ENCODE data around the gene S100A16.

S100A16 gene

GRCh38 chr1:153635872-153636271 lies 22.9 kb upstream of the S100A16 start:
- no peak for DNase-seq

DNA sequence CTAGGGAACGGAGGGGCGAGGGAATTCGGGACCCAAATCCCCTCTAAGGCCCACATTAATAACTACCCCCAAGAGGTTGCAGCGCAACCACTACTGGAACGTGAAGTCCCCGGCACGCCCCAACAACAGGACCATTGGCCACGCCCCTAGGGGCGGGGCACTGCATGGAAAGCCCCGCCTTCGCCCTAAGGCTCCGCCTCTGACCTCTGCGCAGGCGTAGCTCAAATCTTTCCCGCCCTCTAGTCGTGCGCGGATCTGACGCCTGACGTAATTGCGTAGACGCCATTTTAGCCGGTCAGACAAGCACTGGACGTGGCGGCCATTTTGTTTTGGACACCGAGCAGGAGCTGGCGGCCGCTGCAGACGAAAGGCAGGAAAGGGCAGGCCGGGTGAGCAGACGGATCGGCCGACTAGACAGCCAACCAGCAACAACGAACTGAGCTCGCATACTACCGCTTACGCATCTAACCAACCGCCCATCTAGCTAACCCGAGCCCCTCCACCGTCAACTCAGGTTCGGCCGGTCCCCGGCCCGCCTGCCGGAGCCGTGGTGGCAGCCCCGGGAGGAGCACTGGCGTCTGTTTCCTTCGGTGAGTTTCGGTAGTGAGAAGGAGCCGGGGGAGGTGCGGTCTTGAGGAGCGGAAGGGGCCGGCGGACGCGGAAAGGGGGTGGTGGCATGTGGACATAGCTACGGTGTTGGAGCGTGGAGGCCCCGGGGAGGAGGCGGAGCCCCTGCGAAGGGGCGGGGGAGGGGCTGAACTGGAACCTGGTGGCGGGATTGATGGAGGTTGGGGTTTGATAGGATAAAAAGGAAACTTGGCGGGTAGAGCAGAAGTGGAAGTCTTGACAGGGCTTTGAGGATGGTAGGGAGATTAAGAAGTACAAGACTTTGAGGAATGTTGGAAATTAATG lies 21.1 kb upstream of the S100A16 start, which contains the start of gene CHTOP:
CHTOP (plus strand) TSS at position 313 of the 912 bp plus-strand sequence. CDS start 2,523 bp downstream, outside the sequence.
- peak; percentile 91 to 96 for DNase-seq

DNA sequence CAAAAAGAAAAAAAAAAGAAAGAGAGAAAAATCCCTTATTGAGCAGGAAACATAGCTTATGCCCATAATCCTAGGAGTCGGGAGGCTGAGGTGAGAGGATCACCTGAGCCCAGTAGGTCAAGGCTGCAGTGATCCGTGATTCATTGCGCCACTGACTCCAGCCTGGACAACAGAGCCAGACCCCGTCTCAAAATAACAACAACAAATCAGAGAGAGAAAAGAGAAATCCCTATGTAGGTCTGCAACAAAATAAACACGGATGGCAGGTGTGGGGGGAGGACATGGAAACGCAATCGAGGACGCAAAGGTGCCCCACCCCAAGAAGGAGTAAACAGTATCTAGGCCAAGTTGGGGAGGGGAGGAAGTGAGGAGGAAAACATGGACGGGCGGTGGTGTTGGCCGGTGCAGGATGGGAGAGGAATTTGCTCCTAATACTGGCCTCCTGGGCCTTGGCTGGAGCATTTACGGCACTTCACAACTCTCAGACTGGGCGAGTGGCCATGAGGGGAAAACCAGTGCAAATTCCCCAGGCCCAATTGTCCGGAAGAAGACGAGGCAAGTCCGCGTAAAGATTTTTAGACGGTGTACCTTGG lies 20.3 kb upstream of the S100A16 start:
- DNase-seq: no peak

DNA sequence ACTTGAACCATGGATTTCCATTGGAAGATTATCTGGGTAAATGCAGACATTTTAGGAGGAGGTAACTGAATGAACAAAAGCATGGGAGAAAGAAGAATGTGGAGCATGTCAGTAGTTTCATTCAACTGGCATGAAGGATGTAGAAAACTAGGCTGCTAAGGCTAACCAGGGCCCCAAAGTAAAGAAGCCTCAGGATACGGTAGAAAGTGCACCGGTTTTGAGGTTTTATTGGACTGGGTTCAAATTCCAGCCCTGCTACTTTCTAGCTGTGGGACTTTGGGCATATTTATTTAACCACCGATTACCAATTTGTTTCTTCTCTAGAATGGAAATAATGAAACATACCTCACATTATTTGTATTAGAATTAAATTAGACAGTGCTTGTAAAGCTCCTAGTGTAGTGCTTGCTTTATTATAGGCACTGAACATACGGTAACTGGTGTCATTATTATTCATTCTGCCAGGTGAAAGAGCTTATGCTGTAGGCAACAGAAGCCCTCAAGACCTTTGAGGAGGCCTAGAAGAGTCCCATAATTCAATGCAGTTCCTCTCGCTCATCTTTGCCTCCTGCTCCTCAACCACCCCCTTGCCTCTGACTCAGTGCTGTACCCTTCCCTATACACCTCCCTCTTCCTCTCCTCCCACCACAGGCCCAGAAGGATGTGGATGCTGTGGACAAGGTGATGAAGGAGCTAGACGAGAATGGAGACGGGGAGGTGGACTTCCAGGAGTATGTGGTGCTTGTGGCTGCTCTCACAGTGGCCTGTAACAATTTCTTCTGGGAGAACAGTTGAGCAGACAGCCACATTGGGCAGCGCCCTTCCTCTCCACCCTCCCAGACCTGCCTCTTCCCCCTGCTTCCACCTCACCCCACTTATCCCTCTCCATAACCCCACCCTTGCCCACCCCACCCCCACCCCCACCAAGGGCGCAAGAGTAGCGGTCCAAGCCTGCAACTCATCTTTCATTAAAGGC lies 18.4 kb upstream of the S100A16 start:
- no peak for DNase-seq

GRCh38 chr1:153630384-153630783 lies 17.4 kb upstream of the S100A16 start:
- no peak for DNase-seq

DNA sequence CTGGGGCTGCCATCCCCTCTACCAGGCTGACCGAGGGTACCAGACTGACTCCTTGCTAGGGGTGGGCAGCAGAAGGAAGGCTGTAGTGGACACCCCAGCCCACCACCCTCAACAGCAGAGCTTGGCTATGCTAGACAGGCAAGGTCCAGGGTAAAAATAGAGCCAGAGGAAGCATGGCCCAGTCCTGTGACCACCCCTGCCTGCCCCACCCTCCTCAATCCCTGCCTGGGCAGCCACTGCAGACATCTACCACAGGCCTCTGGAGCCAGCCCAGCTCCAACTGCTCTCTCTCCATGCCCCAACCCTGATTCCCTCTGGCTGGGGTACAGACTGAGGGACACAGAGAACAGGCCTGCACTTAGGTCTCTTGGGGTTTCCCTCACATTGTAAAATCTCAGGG lies 17.0 kb upstream of the S100A16 start:
- DNase-seq: no peak

- no peak for DNase-seq
These were observed 16.4 kb upstream of the S100A16 start for GRCh38 chr1:153629343-153629665.

GRCh38 chr1:153628638-153629342 lies 15.9 kb upstream of the S100A16 start:
- no peak for DNase-seq

DNA sequence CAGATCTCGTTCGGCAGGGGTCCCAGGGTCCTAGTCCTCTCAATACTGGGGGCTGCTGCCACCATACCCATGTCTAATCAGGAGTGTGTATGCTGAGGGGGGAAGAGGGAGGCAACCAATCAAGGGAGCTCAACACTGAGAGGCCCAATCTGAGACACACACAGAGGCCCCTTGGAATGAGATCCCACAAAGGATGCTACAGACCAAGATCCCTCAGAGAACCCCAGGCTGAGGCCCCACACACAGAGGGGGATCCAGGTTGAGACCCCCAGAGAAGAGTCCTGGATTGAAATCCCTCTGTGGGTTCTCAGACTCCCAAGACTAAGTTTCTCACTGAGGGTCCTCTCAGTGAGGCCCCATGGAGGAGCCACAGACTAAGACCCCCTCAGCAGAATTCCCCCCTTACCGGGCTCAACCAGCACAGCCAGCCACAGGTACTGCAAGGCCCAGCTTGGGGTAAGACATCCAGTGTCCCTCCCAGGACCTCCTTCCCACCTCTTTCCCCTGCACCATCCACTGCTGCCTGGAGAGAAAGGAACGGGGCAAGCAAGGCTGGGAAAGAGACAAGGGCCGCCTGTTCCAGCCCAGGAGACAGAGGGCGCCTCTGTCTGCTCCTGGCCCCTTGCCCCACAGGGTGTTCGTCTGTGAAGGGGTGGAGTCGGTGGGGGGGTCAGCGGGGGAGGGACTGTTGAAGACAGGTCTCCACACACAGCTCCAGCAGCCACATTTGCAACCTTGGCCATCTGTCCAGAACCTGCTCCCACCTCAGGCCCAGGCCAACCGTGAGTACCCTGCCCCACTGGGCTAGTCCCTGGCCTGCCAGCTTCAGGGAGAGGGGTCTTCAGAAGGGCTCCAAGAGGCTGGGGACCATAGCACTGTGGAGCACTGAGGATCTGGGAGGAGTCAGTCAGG lies 15.0 kb upstream of the S100A16 start, which contains the start of gene S100A1:
S100A1 (plus strand) TSS at position 720 of the 912 bp plus-strand sequence. CDS start 2,088 bp downstream, outside the sequence.
- DNase-seq: no peak

DNA sequence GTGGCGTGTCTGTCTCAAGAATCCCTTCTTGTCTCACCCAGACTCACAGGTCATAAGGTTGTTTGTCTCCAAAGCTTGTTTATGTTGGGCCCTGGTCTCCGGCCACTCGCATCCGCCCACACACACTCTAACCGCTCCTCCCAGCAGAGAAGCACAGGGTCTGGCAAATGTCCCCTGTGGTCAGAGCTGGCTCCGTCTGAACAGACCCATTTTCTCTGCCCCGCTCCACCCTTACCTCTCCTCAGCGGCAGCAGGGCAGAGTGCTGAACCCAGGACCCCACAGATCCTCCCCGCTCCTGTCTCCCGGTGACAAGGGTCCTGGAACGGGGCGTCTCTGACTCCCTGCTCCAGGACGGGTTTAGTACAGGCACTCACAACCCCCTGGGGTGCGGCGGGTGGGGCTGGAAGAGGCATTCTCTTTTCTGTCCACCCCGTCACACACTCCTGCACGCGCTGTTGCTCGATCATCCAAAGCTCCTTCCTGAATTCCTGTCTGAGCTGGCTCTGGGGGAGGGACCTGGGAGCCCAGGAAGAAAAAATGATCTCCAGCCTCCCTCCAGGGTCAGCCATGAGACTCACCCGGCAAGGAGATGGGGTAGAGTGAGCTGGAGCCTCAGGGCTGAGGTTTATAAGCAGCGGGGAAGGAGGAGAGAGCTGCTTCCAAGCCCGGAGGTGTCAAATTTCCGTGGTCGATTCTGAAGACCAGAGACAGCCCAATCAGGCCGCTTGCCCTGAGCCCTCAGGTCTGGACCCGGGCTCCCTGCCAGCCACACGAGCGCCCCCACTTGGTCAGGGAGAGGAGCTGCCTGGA lies 14.2 kb upstream of the S100A16 start, which contains the start of gene S100A13:
S100A13 (minus strand) TSS at position 602 of the 811 bp plus-strand sequence. CDS start 1,033 bp downstream, outside the sequence.
- peak; percentile 77 to 85 for DNase-seq

DNA sequence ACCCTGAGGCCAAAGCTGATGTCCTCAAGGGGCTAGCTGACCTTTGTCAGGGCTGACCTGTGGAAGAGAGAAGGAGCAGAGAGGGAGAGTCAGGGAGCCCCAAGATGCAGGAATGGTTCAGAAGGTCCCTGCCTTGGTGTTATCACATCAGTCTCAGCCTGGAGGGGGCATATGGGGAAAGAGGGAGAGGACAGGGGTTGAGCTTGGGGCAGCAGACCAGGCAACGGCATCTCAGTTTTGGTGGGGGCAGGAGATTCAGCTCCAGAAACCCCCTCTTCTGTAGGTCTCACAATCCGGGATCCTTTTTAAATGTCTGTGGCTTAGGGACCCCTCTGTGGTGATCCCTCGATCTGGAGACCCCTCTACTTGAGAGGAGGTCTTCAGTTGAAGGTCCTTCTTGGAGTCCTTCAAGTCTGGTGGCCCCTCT lies 13.6 kb upstream of the S100A16 start:
- DNase-seq: no peak

DNA sequence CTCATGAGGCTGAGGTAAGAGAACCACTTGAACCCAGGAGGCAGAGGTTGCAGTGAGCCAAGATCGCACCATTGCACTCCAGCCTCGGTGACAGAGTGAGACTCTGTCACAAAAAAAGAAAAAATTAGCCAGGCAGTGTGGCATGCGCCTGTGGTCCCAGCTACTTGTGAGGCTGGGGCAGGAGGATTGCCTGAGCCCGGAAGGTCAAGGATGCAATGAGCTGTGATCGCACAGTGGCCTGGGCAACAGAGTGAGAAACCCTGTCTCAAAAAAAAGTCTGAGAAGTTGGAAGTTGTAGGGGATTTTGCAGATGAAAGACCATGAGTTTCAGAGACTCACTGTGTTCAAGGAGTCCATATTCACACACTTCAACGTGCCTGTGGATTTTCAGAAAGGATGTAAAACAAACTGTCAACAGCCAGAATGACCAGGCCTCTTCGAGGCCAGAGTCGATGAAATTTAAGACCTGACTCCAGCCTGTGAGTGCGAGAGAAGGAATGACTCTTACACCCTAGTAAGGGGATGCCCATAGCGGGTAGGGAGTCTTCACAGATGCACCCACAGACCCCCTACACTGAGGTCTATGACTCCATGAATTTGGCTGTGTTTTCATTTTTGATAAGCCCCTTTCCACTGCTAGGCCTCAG lies 12.2 kb upstream of the S100A16 start:
- no peak for DNase-seq

- DNase-seq: no peak
These were observed 10.2 kb upstream of the S100A16 start for GRCh38 chr1:153623101-153623500.

DNA sequence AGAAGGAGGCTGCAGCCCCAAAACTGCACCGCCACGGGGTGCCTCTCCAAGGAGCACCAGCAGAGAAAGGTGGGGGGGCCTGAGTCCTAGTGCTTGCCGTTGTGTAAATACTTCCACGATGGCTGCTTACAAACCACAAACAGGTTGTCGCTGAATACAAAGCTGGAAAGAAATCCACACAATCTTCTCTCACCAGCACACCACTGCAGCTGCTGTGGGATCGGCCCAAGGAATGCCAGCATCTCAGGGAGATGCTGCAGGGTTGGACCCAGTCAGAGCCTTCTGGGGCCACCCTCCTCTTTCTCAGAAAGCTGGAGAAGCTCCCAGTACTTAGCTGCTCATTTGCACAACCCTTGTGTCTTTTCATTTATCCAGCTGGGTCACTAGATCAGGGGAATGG lies 6.2 kb upstream of the S100A16 start:
- DNase-seq: no peak

DNA sequence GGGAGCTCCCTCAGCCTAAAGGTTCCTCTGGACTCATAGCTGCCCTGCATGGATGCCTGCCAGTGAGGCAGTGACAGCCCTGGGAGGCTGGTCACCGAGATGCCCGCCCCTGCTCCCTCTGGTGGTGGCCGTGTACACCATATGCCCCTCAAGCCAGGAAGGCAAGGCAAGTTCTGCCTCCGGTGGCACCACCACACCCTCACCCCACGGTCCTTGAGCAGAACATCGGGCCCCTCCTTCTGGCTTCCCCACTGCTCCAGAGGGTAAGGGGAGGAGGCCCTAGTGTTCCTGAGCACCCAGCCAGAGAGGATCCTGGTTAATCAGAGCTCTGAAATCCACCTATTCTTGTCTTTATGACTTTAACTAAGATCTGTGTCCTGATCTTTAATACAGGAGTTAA lies 4.7 kb upstream of the S100A16 start:
- peak in 1 of 2 experiments; percentile 22 for DNase-seq

DNA sequence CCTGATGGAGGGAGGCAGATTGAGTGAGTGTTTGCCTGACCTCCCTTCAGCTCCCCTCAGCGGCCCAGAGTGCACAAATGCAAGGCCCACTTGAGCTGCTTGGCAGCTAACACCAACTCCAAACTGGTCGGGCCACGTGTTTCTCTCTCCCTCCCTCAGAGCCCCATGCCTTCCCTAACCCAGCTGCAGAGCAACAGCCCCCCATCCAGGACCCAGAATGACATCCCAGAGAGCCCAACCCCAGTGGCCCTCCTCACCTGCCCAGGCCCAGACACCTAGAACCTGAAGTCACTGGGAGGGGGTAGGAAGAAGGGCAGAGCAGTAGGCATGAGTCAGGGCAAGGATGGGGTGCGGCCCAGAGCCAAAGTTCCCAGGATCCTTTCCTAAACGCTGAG lies 4.0 kb upstream of the S100A16 start:
- no peak for DNase-seq

GRCh38 chr1:153616144-153616916 lies 3.4 kb upstream of the S100A16 start, which contains the start of gene S100A14:
S100A14 (minus strand) TSS chr1:153616325; CDS start chr1:153615858, 467 bp downstream.
- no peak for DNase-seq

GRCh38 chr1:153615406-153615805 lies 2.5 kb upstream of the S100A16 start:
- no peak for DNase-seq

- DNase-seq: no peak
These were observed 2.0 kb upstream of the S100A16 start for GRCh38 chr1:153614906-153615305.

Measured in Kasumi-1 (cell line).